Measurements from ENCODE around the gene TIMP3. TPM values are rescaled to one million over a fixed set of nuclear protein-coding genes. Genes with fewer than 3 reads are reported as not detected.
"Not testable (repeated sequence)": the region's sequence is repeated elsewhere in the genome, so short reads cannot be mapped to it uniquely, and the experiment has no call there.

The TIMP3 gene
- total RNA-seq = 1 to 10 TPM; 1.7 to 2.3 TPM
- not detected for polyA plus RNA-seq

GRCh38 chr22:32801537-32802236, at the start of gene TIMP3:
TSS of gene TIMP3 (plus strand) at chr22:32801705. CDS start at chr22:32802002, 297 bp downstream.
- H3K27ac ChIP-seq (ENCODE audit: low read depth, low read length) = no peak within 1 kb of the TSS
- Mint-ChIP-seq H3K9me3 (no peaks in the 10 kb centered on the region), H3K36me3 (no peaks in the 10 kb centered on the region), H3K27me3 (peaks cover 47 to 55% of the 10 kb centered on the region in 2 donors), H3K4me1 (peaks cover 0 to 9% (median 2%) of the 10 kb centered on the region in 4 donors), H3K4me3 (peak within 1 kb of the TSS in 3 of 8 donors; percentile 6 to 46 (median 8)), H3K27ac (no peak within 1 kb of the TSS)
- ChIA-PET CTCF (ENCODE audit: partially characterized antibody) (interaction anchor here (1.6 kb wide), 1 partner anchor 11 kb away, joined by 4 read pairs; no protein-coding TSS in a partner anchor), POLR2A (ENCODE audit: partially characterized antibody) (no interaction called here)
- no peaks in the 10 kb centered on the region for H3K4me1 ChIP-seq (ENCODE audit: insufficient read depth, low read length)
- no peak within 1 kb of the TSS for H3K4me3 ChIP-seq (ENCODE audit: low read length in 2 of 2)
- H3K9me3 ChIP-seq (ENCODE audit: control insufficient read depth in 1 of 2, low read length in 2 of 2) = no peaks in the 10 kb centered on the region
- H3K27me3 ChIP-seq (ENCODE audit: insufficient read depth, low read length) = peaks cover 13% of the 10 kb centered on the region
- no peak for DNase-seq
- H3K36me3 ChIP-seq (ENCODE audit: insufficient read depth, low read length) = no peaks in the 10 kb centered on the region
- intact Hi-C loops (cut with micrococcal nuclease) = no loop called here

GRCh38 chr22:32752326-32752725, 49.2 kb upstream of the TIMP3 start:
- Mint-ChIP-seq H3K36me3 (no peaks in the 10 kb centered on the region), H3K27ac (no peak overlapping the region), H3K9me3 (peaks cover 0 to 2% (median 0%) of the 10 kb centered on the region in 8 donors), H3K4me3 (no peak overlapping the region), H3K4me1 (no peaks in the 10 kb centered on the region), H3K27me3 (peaks cover 0 to 5% of the 10 kb centered on the region in 2 donors)
- Histone ChIP-seq H3K9me3 (ENCODE audit: control insufficient read depth in 1 of 2, low read length in 2 of 2) (no peaks in the 10 kb centered on the region), H3K36me3 (ENCODE audit: insufficient read depth, low read length) (no peaks in the 10 kb centered on the region), H3K27ac (ENCODE audit: low read depth, low read length) (no peak overlapping the region), H3K4me1 (ENCODE audit: insufficient read depth, low read length) (no peaks in the 10 kb centered on the region), H3K27me3 (ENCODE audit: insufficient read depth, low read length) (no peaks in the 10 kb centered on the region), H3K4me3 (ENCODE audit: low read length in 2 of 2) (no peak overlapping the region)
- ChIA-PET CTCF (ENCODE audit: partially characterized antibody) (interaction anchor here (3.0 kb wide), 1 partner anchor 44 kb away, joined by 11 read pairs; no protein-coding TSS in a partner anchor), POLR2A (ENCODE audit: partially characterized antibody) (no interaction called here)
- intact Hi-C loops (cut with micrococcal nuclease) = no loop called here
- DNase-seq = no peak

DNA sequence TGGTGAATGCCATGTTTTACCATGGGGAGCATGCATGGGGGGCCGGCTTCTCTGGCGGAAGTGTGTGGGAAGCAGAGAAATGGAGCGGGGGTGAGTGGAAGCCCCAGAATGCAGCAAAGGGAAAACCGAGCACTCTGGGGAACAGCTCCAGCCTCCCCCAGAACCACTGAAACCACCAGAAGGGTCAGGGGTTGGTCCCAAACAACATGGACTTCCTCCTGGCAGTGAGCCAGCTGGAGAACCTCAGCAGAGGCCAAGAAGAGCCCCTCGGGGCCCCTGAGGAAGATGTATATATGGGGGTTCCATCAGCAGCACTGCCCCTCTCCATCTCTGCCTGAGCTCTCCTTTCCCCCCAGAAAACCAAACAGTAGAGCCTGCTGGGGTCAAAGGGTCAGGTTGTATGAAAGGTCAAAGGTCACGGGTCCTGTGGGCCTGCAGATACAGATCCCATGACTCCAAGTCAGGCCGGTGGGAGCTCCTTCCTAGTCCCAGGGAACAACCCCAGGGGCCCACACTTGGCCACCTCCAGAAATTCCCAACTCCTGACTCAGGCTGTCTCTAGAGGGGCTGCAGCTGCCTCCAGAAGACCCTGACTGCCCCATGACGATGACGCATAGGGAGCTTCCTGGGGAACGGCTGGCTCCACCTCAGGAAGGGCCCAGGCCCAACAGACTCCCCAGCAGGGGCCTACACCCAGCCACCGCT, 48.5 kb upstream of the TIMP3 start:
- CTCF ChIA-PET (ENCODE audit: partially characterized antibody) = interaction anchor here (3.0 kb wide), 1 partner anchor 44 kb away, joined by 11 read pairs; no protein-coding TSS in a partner anchor
- intact Hi-C loops (cut with micrococcal nuclease) = no loop called here
- Mint-ChIP-seq H3K27ac (no peak overlapping the region), H3K4me1 (no peaks in the 10 kb centered on the region), H3K4me3 (no peak overlapping the region), H3K9me3 (peaks cover 0 to 2% (median 0%) of the 10 kb centered on the region in 8 donors), H3K36me3 (no peaks in the 10 kb centered on the region), H3K27me3 (peaks cover 0 to 5% of the 10 kb centered on the region in 2 donors)
- no peaks in the 10 kb centered on the region for H3K27me3 ChIP-seq (ENCODE audit: insufficient read depth, low read length)
- no peaks in the 10 kb centered on the region for H3K4me1 ChIP-seq (ENCODE audit: insufficient read depth, low read length)
- no peak overlapping the region for H3K27ac ChIP-seq (ENCODE audit: low read depth, low read length)
- H3K9me3 ChIP-seq (ENCODE audit: control insufficient read depth in 1 of 2, low read length in 2 of 2) = no peaks in the 10 kb centered on the region
- no peak overlapping the region for H3K4me3 ChIP-seq (ENCODE audit: low read length in 2 of 2)
- DNase-seq = no peak
- POLR2A ChIA-PET (ENCODE audit: partially characterized antibody) = no interaction called here
- H3K36me3 ChIP-seq (ENCODE audit: insufficient read depth, low read length) = no peaks in the 10 kb centered on the region

GRCh38 chr22:32753591-32753990, 47.9 kb upstream of the TIMP3 start:
- H3K9me3 ChIP-seq (ENCODE audit: control insufficient read depth in 1 of 2, low read length in 2 of 2) = no peaks in the 10 kb centered on the region
- H3K27ac Mint-ChIP-seq = no peak overlapping the region
- no peaks in the 10 kb centered on the region for H3K36me3 ChIP-seq (ENCODE audit: insufficient read depth, low read length)
- ChIA-PET CTCF (ENCODE audit: partially characterized antibody) (no interaction called here), POLR2A (ENCODE audit: partially characterized antibody) (no interaction called here)
- no peak overlapping the region for H3K4me3 ChIP-seq (ENCODE audit: low read length in 2 of 2)
- H3K27me3 Mint-ChIP-seq = peaks cover 0 to 4% of the 10 kb centered on the region in 2 donors
- H3K27me3 ChIP-seq (ENCODE audit: insufficient read depth, low read length) = no peaks in the 10 kb centered on the region
- H3K4me3 Mint-ChIP-seq = no peak overlapping the region
- H3K9me3 Mint-ChIP-seq = no peaks in the 10 kb centered on the region
- H3K36me3 Mint-ChIP-seq = no peaks in the 10 kb centered on the region
- no peaks in the 10 kb centered on the region for H3K4me1 ChIP-seq (ENCODE audit: insufficient read depth, low read length)
- no peak overlapping the region for H3K27ac ChIP-seq (ENCODE audit: low read depth, low read length)
- no peak for DNase-seq
- intact Hi-C loops (cut with micrococcal nuclease) = no loop called here
- H3K4me1 Mint-ChIP-seq = no peaks in the 10 kb centered on the region

DNA sequence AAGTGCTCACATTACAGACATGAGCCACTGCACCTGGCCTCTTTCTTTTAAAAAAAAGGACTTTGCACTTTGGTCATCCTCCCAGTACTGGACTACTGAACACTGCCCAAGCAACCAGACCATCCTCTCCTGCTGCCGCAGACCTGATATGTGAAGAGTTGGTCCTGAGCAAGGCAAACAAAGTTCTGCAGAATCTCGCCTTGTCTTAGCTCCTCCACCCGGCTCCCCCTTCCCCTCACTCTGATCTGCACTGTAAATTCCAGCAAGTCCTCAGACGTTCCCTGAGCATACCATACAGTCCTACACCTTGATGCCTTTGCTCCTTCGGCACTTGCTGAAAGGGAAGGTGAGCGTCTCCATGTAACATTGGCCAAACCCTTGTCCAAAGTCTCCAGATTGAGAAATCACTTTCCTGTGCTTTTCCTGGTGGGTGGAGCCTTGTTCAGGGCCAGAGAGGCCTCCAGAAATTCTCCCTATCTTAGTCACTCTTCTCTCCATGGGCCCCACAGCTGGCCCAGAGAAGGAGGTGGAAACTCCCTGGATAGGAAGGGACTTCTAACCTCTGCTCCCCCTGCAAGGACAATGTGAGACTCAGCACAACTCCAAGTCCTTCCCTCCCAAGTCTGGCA, 47.0 kb upstream of the TIMP3 start:
- H3K36me3 ChIP-seq (ENCODE audit: insufficient read depth, low read length) = no peaks in the 10 kb centered on the region
- POLR2A ChIA-PET (ENCODE audit: partially characterized antibody) = no interaction called here
- H3K9me3 ChIP-seq (ENCODE audit: control insufficient read depth in 1 of 2, low read length in 2 of 2) = no peaks in the 10 kb centered on the region
- no peaks in the 10 kb centered on the region for H3K4me1 ChIP-seq (ENCODE audit: insufficient read depth, low read length)
- Mint-ChIP-seq H3K4me1 (no peaks in the 10 kb centered on the region), H3K4me3 (no peak overlapping the region), H3K9me3 (no peaks in the 10 kb centered on the region), H3K27ac (no peak overlapping the region), H3K27me3 (peaks cover 0 to 7% of the 10 kb centered on the region in 2 donors), H3K36me3 (no peaks in the 10 kb centered on the region)
- CTCF ChIA-PET (ENCODE audit: partially characterized antibody) = no interaction called here
- H3K27me3 ChIP-seq (ENCODE audit: insufficient read depth, low read length) = no peaks in the 10 kb centered on the region
- no peak overlapping the region for H3K4me3 ChIP-seq (ENCODE audit: low read length in 2 of 2)
- no peak overlapping the region for H3K27ac ChIP-seq (ENCODE audit: low read depth, low read length)
- DNase-seq = no peak
- intact Hi-C loops (cut with micrococcal nuclease) = no loop called here

DNA sequence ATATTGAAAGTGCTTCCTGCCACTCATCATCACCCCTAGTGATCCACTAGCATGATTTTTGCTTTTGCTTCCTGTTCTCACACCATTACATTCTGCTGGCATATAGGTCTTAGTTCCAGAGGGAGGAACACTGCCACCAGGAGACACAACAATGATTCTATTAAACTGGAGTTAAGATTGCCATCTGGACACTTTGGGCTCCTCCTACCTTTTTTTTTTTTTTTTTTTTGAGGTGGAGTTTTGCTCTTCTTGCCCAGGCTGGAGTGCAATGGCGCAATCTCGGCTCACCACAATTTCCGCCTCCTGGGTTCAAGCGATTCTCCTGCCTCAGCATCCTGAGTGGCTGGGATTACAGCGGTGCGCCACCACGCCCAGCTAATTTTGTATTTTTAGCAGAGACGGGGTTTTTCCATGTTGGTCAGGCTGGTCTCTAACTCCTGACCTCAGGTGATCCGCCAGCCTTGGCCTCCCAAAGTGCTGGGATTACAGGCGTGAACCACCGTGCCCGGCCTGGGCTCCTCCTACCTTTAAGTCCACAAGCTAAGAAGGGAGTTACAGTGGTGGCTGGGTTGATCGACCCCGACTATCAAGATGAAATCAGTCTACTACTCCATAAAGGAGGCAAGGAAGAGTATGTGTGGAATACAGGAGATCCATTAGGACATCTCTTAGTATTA, 44.3 kb upstream of the TIMP3 start:
- H3K4me3 ChIP-seq (ENCODE audit: low read length in 2 of 2); CTCF ChIA-PET (ENCODE audit: partially characterized antibody); H3K9me3 Mint-ChIP-seq; H3K27ac Mint-ChIP-seq; H3K9me3 ChIP-seq (ENCODE audit: control insufficient read depth in 1 of 2, low read length in 2 of 2); H3K27me3 ChIP-seq (ENCODE audit: insufficient read depth, low read length); H3K4me1 Mint-ChIP-seq; H3K27ac ChIP-seq (ENCODE audit: low read depth, low read length); H3K4me1 ChIP-seq (ENCODE audit: insufficient read depth, low read length); H3K36me3 ChIP-seq (ENCODE audit: insufficient read depth, low read length); intact Hi-C loops (cut with micrococcal nuclease); POLR2A ChIA-PET (ENCODE audit: partially characterized antibody); H3K36me3 Mint-ChIP-seq; DNase-seq: not testable (repeated sequence)
- peaks cover 10 to 16% of the 10 kb centered on the region in 2 donors for H3K27me3 Mint-ChIP-seq
- peak overlapping the region in 1 of 8 donors; percentile 37 for H3K4me3 Mint-ChIP-seq

- no peak for DNase-seq
- intact Hi-C loops (cut with micrococcal nuclease) = no loop called here
- no peak overlapping the region for H3K4me3 Mint-ChIP-seq
- no peak overlapping the region for H3K4me3 ChIP-seq (ENCODE audit: low read length in 2 of 2)
- H3K36me3 ChIP-seq (ENCODE audit: insufficient read depth, low read length) = no peaks in the 10 kb centered on the region
- H3K36me3 Mint-ChIP-seq = no peaks in the 10 kb centered on the region
- no peaks in the 10 kb centered on the region for H3K9me3 ChIP-seq (ENCODE audit: control insufficient read depth in 1 of 2, low read length in 2 of 2)
- CTCF ChIA-PET (ENCODE audit: partially characterized antibody) = no interaction called here
- peaks cover 19 to 24% of the 10 kb centered on the region in 2 donors for H3K27me3 Mint-ChIP-seq
- POLR2A ChIA-PET (ENCODE audit: partially characterized antibody) = no interaction called here
- H3K9me3 Mint-ChIP-seq = no peaks in the 10 kb centered on the region
- H3K4me1 ChIP-seq (ENCODE audit: insufficient read depth, low read length) = no peaks in the 10 kb centered on the region
- no peak overlapping the region for H3K27ac Mint-ChIP-seq
- H3K27me3 ChIP-seq (ENCODE audit: insufficient read depth, low read length) = no peaks in the 10 kb centered on the region
- no peaks in the 10 kb centered on the region for H3K4me1 Mint-ChIP-seq
- no peak overlapping the region for H3K27ac ChIP-seq (ENCODE audit: low read depth, low read length)
Measured at GRCh38 chr22:32758866-32759385, 42.6 kb upstream of the TIMP3 start.
